SH-SY5Y (cell line): Measurements from ENCODE around the gene PTPN6.

Experiments
- GATA2 ChIP-seq: IDR thresholded peaks from 2 replicates; pipeline ENCODE4 v1.6.1; 2011; ENCODE audit warnings: mild to moderate bottlenecking, low read depth, low read length
- GATA3 ChIP-seq: IDR thresholded peaks from 2 replicates; pipeline ENCODE4 v1.6.1; 2011; ENCODE audit warnings: low read depth, mild to moderate bottlenecking, low read length, moderate library complexity

GRCh38 chr12:6934110-6934509, 17.0 kb upstream of the PTPN6 start:
- TF ChIP-seq GATA3, result no peak
- TF ChIP-seq GATA2, result no peak
